Vagina (tissue), 2 donors: ENCODE measurements around the gene STH. TPM values are rescaled to one million over a fixed set of nuclear protein-coding genes. Genes with fewer than 3 reads are reported as not detected.

Experiments used
- DNase-seq, 2 donors: peaks; one replicate each; pipeline ENCODE4 v3.0.0-alpha.2; 2017; ENCODE audit errors: extremely low spot score in 2 of 2
- H3K27ac ChIP-seq: fragments of 200-600 bp; sonication (generic); one replicate; pipeline ENCODE4 v1.5.1; 2019
- H3K27me3 ChIP-seq: fragments of 200-600 bp; sonication (generic); one replicate; pipeline ENCODE4 v1.5.1; 2019
- H3K36me3 ChIP-seq, 2 donors: fragments of 200-600 bp; sonication (generic); one replicate each; pipeline ENCODE4 v1.5.1; 2017 to 2019
- H3K4me1 ChIP-seq: fragments of 200-600 bp; sonication (generic); one replicate; pipeline ENCODE4 v1.5.1; 2019
- H3K4me3 ChIP-seq, 2 donors: fragments of 200-600 bp; sonication (generic); 1 replicate in 1 of 2; 2 replicates in 1 of 2; pipeline ENCODE4 v1.5.1; 2016 to 2019
- H3K9me3 ChIP-seq: fragments of 200-600 bp; sonication (generic); one replicate; pipeline ENCODE4 v1.5.1; 2019
- POLR2A ChIP-seq, 2 donors: fragments of 450-650 bp; IDR thresholded peaks; one replicate each; pipeline ENCODE4 v1.6.1; 2017; ENCODE audit warnings: antibody characterized with exemption in 2 of 2, mild to moderate bottlenecking in 2 of 2, moderate library complexity in 2 of 2
- POLR2AphosphoS5 ChIP-seq, 2 donors: sonication (generic); formaldehyde crosslinking; IDR thresholded peaks; one replicate each; pipeline ENCODE4 v1.9.0; 2017; ENCODE audit warnings: antibody characterized with exemption in 2 of 2, mild to moderate bottlenecking in 2 of 2, low read depth in 1 of 2; ENCODE audit not compliant: insufficient read depth in 1 of 2
- intact Hi-C: fragments of 100-400 bp; cut with DNase I; formaldehyde crosslinking; loops from one replicate; pipeline ENCODE4 v1.15.1; 2023
- total RNA-seq: library from RNA; depleted of rRNA; stranded (reverse); fragments of >200 nt; gene quantifications from one replicate; pipeline ENCODE4 v1.2.3, GENCODE V29; 2016
- TF ChIP-seq, protein P1 (sequence below), 3 experiments: fragments of 450-650 bp in 2 of 3; fragments of 200-600 bp in 1 of 3; sonication (generic) in 1 of 3; IDR thresholded peaks; one replicate each; pipeline ENCODE4 v1.5.1; 2017 to 2019; ENCODE audit warnings: antibody characterized with exemption in 3 of 3, mild to moderate bottlenecking in 2 of 3, moderate library complexity in 2 of 3

The STH gene
- total RNA-seq, 1 donor from 2014 or later, result not detected

DNA sequence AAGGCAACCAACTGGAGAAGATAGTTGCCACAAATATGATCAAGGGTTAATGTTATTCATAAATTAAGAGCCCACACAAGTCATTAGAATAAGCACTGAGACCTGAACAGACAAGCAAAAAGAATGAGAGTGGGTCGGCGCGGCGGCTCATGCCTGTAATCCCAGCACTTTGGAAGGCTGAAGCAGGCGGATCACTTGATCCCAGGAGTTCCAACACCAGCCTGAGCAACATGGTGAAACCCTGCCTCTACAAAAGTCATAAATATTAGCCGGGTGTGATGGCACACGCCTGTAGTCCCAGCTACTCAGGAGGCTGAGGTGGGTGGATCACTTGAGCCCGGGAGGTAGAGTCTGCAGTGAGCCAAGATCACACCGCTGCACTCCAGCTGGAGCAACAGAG is 40.7 kb upstream of the STH start:
- no peaks in the 10 kb centered on the region for H3K36me3 ChIP-seq
- no peak for TF ChIP-seq POLR2AphosphoS5 (IDR thresholded peaks at IDR 0.05; ENCODE audit: insufficient read depth in 1 of 2, low read depth in 1 of 2)
- TF ChIP-seq, protein P1, sequence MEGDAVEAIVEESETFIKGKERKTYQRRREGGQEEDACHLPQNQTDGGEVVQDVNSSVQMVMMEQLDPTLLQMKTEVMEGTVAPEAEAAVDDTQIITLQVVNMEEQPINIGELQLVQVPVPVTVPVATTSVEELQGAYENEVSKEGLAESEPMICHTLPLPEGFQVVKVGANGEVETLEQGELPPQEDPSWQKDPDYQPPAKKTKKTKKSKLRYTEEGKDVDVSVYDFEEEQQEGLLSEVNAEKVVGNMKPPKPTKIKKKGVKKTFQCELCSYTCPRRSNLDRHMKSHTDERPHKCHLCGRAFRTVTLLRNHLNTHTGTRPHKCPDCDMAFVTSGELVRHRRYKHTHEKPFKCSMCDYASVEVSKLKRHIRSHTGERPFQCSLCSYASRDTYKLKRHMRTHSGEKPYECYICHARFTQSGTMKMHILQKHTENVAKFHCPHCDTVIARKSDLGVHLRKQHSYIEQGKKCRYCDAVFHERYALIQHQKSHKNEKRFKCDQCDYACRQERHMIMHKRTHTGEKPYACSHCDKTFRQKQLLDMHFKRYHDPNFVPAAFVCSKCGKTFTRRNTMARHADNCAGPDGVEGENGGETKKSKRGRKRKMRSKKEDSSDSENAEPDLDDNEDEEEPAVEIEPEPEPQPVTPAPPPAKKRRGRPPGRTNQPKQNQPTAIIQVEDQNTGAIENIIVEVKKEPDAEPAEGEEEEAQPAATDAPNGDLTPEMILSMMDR (IDR thresholded peaks at IDR 0.05), result no peak
- no peak for TF ChIP-seq POLR2A (IDR thresholded peaks at IDR 0.05)
- no peak overlapping the region for H3K27ac ChIP-seq
- DNase-seq, result no peak
- no peak overlapping the region for H3K4me3 ChIP-seq
- no peaks in the 10 kb centered on the region for H3K9me3 ChIP-seq
- intact Hi-C loops, result no loop called here
- H3K27me3 ChIP-seq, result no peaks in the 10 kb centered on the region
- no peaks in the 10 kb centered on the region for H3K4me1 ChIP-seq

DNA sequence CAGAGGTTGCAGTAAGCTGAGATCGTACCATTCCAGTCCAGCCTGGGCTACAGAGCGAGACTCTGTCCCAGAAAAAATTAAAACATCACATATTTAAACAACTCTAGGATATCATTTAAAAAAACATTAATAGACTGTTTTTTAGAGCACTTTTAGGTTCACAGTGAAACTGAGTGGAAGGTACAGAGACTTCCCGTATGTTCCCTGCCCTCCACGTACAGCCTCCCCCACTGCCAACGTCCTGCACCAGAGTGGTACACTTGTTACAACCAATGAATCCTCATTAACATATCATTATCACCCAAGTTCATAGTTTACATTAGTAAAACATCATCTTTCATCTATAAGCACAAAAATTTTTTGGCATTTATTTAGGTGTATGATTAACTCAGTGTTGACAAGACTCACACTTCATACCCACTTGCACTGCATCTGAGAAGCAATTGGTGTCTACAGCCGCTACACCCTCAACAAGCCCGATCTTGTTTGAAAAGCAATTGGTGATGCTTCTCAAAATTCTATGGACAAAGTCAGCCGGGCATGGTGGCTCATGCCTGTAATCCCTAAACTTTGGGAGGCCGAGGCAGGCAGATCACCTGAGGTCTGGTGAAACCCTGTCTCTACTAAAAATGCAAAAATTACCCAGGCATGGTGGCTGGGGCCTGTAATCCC is 39.9 kb upstream of the STH start:
- Histone ChIP-seq H3K4me3 (no peak overlapping the region), H3K9me3 (no peaks in the 10 kb centered on the region), H3K4me1 (no peaks in the 10 kb centered on the region), H3K36me3 (no peaks in the 10 kb centered on the region), H3K27ac (no peak overlapping the region), H3K27me3 (no peaks in the 10 kb centered on the region)
- DNase-seq, result no peak
- no peak for TF ChIP-seq POLR2AphosphoS5 (IDR thresholded peaks at IDR 0.05; ENCODE audit: insufficient read depth in 1 of 2, low read depth in 1 of 2)
- TF ChIP-seq POLR2A (IDR thresholded peaks at IDR 0.05), result no peak
- TF ChIP-seq, protein P1 (IDR thresholded peaks at IDR 0.05), result no peak
- intact Hi-C loops, result no loop called here

DNA sequence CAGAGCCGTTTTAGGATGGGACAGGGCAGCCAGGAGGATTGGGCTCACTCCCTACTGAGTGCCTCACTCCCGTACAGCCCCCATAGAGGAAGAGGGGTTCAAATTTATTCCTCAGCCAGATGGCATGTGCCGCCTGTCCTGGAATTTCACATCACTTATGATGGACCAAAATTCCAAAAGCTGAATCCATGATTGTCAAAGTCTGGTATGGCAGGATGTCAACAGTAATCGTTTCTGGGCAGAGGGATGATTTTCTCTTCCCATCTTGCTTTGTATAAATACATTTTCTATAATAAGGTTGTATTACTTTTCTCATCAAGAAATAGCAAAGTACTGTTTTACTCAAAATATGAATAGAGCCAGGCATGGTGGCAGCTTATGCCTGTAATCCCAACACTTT is 38.7 kb upstream of the STH start:
- no peaks in the 10 kb centered on the region for H3K9me3 ChIP-seq
- no peaks in the 10 kb centered on the region for H3K36me3 ChIP-seq
- no peak for TF ChIP-seq POLR2A (IDR thresholded peaks at IDR 0.05)
- no peak for TF ChIP-seq POLR2AphosphoS5 (IDR thresholded peaks at IDR 0.05; ENCODE audit: insufficient read depth in 1 of 2, low read depth in 1 of 2)
- TF ChIP-seq, protein P1 (IDR thresholded peaks at IDR 0.05), result no peak
- H3K4me1 ChIP-seq, result no peaks in the 10 kb centered on the region
- no peak for DNase-seq
- H3K27me3 ChIP-seq, result no peaks in the 10 kb centered on the region
- no peak overlapping the region for H3K27ac ChIP-seq
- intact Hi-C loops, result no loop called here
- no peak overlapping the region for H3K4me3 ChIP-seq

DNA sequence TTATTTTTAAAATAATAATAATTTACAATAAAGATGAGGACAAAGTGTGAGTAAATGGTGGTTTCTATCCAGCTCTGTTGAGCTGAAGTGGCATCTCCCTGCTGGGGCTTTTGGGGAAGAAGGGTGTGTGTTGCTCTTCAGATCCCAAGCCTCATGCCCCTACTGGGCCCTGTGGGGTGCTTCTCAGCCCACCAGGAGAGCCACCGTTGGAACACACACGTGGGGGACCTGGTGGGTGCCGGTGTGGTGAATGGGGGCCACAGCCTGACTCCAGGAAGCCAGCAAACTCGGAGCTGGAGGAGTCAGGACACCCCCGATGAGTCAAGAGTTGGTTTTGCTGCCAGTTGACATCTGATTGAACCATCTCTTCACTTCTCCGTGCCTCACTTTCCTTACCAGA is 37.8 kb upstream of the STH start:
- no peak for DNase-seq
- TF ChIP-seq POLR2AphosphoS5 (IDR thresholded peaks at IDR 0.05; ENCODE audit: insufficient read depth in 1 of 2, low read depth in 1 of 2) (no peak), POLR2A (IDR thresholded peaks at IDR 0.05) (no peak)
- TF ChIP-seq, protein P1 (IDR thresholded peaks at IDR 0.05), result no peak
- no peak overlapping the region for H3K27ac ChIP-seq
- no peaks in the 10 kb centered on the region for H3K4me1 ChIP-seq
- no peaks in the 10 kb centered on the region for H3K9me3 ChIP-seq
- intact Hi-C loops, result no loop called here
- H3K27me3 ChIP-seq, result no peaks in the 10 kb centered on the region
- no peak overlapping the region for H3K4me3 ChIP-seq
- H3K36me3 ChIP-seq, result no peaks in the 10 kb centered on the region

DNA sequence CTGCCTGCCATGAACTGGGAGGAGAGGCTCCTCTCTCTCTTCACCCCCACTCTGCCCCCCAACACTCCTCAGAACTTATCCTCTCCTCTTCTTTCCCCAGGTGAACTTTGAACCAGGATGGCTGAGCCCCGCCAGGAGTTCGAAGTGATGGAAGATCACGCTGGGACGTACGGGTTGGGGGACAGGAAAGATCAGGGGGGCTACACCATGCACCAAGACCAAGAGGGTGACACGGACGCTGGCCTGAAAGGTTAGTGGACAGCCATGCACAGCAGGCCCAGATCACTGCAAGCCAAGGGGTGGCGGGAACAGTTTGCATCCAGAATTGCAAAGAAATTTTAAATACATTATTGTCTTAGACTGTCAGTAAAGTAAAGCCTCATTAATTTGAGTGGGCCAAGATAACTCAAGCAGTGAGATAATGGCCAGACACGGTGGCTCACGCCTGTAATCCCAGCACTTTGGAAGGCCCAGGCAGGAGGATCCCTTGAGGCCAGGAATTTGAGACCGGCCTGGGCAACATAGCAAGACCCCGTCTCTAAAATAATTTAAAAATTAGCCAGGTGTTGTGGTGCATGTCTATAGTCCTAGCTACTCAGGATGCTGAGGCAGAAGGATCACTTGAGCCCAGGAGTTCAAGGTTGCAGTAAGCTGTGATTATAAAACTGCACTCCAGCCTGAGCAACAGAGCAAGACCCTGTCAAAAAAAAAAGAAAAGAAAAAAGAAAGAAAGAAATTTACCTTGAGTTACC is 36.7 kb upstream of the STH start:
- Histone ChIP-seq H3K4me1 (no peaks in the 10 kb centered on the region), H3K27me3 (no peaks in the 10 kb centered on the region), H3K27ac (no peak overlapping the region), H3K4me3 (no peak overlapping the region), H3K9me3 (no peaks in the 10 kb centered on the region), H3K36me3 (no peaks in the 10 kb centered on the region)
- intact Hi-C loops, result no loop called here
- TF ChIP-seq, protein P1 (IDR thresholded peaks at IDR 0.05), result no peak
- TF ChIP-seq POLR2AphosphoS5 (IDR thresholded peaks at IDR 0.05; ENCODE audit: insufficient read depth in 1 of 2, low read depth in 1 of 2), result no peak
- no peak for TF ChIP-seq POLR2A (IDR thresholded peaks at IDR 0.05)
- DNase-seq, result no peak
